GM10847 (cell line): Measurements from ENCODE around the gene CLEC4C.

ENCODE experiments used
- POLR2A ChIP-seq: IDR thresholded peaks from 2 replicates; pipeline ENCODE4 v1.6.1; 2011; ENCODE audit not compliant: insufficient read length; ENCODE audit errors: extremely low read depth

The CLEC4C gene

DNA sequence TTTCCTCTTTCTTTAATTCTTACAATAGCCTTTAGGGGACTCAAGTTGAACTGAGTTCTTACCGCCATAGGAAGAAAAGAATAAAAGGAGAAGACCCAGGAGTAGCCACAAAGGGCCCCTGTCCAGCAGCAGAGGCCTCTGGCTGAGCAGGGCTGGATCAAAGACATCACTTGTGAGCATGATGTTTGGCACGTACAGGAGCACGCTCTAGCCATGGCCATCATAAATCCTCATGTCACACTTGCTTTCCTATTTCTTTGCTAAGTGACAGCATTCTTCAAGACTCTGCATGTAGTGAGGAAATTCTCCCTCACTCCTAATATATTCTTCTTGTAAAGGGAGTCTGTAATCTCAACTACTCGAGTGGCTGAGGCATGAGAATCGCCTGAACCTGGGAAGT is 15.7 kb downstream of the CLEC4C start:
- TF ChIP-seq POLR2A, result no peak

DNA sequence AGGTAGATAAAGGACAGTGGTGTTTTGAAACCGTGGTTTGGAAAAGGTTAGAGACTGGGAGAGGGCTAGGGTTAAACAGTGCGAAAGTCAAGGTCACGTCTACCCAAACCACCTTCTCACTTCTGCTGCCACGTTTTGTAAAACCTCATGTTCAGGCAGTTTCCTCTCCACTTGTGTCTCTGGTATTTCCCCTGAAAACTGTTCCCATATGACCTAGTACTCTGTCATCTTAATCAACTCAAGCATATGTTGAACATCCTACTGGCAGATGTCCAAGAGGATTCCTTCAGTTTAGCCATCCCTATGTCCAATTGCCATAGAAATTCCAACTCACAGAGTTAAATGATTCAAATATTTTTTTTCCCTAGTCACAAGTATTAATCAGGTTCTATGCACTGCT is 17.4 kb downstream of the CLEC4C start:
- TF ChIP-seq POLR2A, result no peak

DNA sequence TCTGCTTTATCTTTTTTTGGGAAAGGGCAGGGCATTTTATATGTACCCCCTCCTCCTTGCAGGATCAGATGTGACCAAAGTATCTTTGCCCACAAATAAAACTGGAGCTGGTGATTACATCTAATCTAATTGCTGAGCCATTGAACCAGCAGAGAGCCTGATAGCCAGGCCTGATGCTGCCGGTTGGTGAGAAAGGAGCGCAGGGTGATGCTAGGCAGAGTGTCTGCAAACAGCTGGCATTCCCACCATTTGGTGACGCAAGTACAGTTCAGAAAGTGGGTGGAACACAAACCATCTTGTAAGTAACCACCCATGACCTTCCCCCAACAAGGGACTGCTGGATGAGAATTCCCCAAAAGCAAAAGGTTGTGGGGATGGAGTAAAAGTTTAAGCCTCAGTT is 23.2 kb downstream of the CLEC4C start:
- no peak for TF ChIP-seq POLR2A

DNA sequence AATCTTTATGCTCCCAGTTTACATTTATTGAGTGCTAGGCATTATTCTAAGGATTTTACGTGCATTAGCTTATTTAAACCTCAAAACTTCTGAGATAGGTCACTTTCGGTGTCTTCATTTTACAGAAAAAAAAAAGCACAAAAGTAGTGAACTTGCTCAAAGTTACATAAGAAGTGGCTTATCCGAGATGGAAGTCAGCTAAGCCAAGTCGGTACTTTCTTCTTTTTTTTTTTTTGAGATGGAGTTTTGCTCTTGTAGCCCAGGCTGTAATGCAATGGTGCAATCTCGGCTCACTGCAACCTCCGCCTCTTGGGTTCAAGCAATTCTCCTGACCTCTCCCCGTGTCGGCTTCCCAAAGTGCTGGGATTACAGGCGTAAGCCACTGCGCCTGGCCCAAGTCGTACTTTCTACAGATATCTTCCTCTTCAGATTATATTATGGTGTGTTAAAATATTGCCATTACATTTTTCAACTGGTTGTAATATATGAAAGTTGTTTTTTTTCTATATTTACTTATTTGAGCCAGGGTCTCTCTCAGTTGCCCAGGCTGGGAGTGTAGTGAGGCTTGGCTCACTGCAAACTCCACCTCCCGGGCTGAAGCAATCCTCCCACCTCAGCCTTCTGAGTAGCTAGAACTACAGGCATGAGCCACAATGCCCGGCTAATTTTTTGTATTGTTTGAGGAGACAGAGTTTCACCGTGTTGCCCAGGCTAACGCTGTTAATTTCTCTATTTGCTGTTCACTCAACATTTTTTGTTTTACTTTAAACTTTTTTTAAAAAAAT is 27.0 kb downstream of the CLEC4C start:
- TF ChIP-seq POLR2A, result no peak

DNA sequence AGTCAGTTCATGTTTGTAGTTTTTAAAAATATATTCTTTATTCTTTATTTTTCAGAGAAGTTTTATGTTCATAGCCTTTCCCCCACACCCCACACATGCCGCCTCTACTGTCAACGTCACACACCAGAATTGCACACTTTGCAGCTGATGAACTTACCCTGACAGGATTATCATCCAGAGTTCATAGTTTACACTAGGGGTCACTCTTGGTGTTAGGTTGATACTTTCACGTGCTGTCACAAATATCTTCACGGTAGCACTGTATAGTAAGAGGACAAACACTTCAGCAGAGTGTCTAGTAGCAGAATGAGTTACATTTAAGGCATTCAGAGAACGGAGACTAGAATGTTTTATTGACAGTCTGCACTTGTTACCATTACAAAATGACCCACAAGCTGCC is 30.8 kb downstream of the CLEC4C start:
- TF ChIP-seq POLR2A, result no peak

DNA sequence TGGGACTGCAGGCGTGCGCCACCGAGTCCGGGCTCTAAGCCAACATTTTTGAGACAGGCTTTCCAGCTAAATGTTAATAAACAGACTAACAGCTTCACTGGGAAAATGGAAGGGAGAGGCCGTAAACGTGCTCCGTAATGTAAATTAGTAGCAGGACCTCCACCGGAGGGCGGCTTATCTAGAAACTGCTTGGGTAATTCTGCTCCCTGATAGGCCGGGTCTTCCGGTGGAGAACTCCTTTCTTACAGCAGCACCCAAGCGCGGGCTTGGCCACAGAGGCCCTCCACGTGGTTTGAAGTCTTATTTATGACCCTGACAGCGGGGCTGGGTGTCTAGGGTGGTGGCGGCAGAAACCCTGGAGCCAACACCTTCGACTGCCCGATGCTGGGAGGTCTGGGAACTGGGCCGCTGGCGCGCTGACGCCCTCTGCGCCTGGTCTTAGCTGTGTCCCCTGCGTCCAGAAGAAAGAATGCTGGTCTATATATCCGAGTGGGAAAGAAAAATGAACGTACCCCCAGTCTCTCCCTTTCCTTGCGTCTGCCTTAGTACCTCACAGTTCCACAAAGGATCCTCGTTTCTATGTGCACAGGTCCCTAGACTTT is 34.2 kb downstream of the CLEC4C start:
- no peak for TF ChIP-seq POLR2A

DNA sequence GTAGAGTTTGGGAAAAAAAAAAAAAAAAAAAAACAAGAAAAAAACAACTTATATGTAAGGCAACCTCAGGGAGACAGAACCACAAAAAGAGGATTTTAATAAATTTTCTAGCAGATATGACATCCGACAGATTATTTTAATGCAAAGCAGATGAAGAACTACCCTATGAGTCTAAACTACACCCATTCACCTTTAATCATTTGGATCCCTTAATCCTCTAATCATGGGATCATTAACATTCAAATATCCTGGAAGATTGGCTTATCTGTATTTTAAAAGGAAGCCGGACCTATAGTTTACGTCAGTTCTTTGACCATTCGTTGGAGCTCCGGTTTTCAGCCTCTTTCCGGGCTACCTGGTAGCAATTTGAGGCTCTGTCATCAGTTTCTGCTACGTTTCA is 36.0 kb downstream of the CLEC4C start, which contains the start of gene DPPA3:
TSS of gene DPPA3 (plus strand) at position 301 of the 400 bp plus-strand sequence. CDS start 138 bp downstream, outside the sequence.
- TF ChIP-seq POLR2A, result no peak

DNA sequence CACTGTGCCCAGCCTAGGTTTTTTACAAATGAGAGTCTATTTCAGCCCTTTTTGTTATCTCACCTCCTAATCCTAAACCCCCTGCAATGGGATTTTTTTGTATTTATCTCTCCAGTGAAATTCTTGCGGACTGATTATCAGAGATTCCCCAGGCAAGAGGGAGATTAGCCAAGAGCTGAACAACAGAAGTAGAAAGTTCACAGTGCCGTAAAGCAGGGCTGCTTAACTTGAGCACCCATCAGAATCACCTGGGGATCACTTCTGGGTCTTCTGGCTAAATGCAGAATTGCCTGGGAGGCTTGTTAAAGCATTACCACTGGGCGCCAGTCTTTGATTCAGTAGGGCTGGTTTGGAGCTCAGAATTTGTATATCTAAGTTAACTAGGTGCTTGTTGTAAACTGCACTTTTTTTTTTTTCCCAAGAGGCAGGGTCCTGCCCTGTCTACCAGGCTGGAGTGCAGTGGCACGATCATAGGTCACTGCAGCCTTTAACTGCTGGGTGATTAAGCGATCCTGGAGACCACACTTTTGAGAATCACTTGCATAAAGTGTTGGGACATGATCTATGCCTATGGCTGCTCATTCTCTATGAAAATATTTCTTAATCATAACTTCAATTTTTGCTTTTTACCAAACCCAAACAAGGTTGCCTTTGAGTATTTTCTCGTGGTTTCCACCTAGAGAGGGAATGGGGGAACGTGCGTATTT is 37.1 kb downstream of the CLEC4C start:
- no peak for TF ChIP-seq POLR2A

DNA sequence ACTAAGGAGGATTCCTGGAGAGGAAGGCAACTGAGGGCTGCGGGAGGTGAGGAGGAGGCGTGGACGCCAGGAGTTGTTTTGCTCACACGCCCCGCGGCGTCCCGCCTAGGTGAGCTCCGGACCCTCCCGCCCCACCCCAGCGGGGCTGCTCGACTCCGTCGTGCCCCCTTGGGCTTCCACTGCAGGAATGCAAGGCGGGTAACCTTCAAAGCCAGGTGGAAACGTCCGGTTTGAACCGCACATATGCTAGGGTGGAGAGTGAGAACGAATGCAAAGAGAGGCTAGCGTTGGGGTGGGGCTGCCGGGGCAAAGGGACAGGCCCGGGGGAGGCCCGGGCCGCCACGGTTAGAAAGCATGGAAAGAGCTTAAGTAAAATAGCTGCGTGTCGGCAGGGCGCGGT is 41.3 kb downstream of the CLEC4C start:
- TF ChIP-seq POLR2A, result no peak

DNA sequence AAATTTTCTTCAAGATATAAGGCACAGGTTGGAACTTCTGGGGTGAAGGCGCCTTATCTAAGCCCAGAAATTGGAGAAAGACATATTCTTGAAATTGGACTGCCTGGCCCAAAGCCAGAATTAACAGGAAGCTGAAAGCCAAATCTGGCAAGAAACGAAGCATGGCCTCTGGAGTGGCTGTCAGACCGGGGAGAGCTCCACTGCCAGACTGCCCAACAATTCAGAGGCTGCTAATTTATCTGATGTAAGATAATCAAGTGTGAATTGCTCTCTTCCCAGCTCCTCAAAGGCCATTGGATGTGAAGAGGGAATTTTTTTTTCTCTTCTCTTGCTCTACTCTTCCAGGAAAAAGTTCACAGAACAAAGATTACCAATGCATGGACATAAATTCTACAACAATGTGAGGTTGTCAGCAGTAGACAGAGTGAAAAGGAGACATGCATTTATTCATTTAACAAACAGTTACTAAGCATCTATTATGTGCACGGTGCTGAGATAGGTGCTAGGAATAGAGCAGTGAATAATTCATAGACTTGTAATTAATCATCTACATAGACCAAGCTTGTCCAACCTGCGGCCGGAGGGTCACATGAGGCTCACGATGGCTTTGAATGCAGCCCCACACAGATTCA is 51.5 kb downstream of the CLEC4C start, which contains the start of gene GDF3:
TSS of gene GDF3 (minus strand) at position 210 of the 632 bp plus-strand sequence. CDS start at position 163, 47 bp downstream.
- no peak for TF ChIP-seq POLR2A

DNA sequence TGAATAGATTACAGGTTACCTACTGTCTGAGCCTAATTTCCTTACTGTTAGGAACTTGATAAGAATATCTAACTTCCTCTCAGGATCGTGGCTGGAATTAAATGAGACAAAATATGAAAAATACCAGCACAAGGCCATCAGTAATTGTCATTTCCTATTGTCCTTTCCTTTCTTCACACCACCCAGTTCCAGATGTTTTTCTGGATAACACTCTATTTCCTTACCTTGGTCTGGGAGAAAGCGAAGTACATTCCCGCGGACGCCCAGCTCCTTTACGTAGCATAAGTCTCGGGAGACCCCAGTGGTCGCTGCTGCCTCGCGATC is 52.0 kb downstream of the CLEC4C start:
- TF ChIP-seq POLR2A, result no peak

DNA sequence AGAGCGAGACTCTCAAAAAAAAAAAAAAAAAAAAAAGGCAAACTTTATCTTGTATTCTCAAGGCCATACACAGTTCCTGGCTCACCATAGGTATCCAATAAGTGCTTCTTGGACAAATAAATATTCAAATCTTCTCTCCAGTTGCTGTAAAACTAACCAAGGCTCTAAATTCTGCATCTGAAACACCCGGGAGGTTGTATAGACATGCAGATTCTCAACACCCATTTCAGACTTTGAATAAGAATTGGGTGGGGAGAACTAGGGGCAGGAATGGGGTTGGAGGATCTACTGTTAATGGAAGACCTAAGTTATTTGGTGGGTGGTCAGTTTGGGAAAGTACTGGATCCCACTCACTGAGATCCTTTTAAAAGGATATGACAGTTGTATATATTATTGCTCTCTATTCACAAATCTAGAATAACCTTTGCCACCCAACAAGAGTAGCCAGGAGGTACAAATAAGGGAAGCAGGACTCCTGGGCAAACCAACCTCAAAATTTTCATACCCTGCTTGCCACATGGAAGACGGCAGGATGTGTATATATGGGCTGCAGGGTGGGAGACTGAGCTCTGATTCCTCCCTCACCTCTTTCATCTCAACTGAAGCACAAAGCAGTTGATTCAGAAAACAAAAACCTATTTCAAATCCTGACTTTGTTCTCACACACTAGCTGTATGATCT is 52.5 kb downstream of the CLEC4C start:
- no peak for TF ChIP-seq POLR2A

DNA sequence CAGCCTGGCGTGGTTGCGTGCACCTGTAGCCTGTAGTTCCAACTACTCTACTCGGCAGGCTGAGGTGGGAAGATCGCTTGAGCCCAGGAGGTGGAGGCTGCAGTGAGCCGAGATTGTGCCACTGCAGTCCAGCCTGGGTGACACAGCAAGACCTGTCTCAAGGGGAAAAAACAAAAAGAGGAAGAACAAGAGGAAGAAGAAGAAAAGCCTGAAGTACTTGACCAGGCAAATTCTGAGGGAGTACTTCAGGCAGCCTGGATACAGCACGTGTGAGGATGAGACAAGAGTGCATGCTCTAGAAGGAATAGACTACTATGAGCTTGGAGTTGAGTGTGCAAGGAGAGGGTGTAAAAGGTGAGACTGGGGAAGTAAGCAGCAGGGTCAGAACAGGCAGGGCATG is 53.4 kb downstream of the CLEC4C start:
- no peak for TF ChIP-seq POLR2A

DNA sequence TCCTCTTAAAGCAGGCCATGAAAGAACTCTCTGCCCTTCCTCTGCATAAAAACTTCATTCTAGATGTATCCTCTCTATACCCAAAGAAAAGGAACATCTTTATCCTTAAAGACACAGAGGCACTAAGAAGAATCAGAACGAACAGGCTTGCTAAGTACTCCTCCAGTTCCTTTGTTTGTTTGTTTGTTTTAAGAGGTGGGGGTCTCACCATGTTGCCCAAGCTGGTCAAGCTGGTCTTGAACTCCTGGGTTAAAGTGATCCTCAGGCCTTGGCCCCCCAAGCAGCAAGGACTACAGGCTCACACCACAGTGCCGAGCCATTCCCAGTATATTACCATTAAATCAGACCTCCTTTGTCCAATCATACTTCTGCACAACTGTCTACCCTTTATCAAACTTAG is 65.6 kb downstream of the CLEC4C start:
- TF ChIP-seq POLR2A, result no peak
